ENCODE data around the gene SLC35A1.

Gene SLC35A1

DNA sequence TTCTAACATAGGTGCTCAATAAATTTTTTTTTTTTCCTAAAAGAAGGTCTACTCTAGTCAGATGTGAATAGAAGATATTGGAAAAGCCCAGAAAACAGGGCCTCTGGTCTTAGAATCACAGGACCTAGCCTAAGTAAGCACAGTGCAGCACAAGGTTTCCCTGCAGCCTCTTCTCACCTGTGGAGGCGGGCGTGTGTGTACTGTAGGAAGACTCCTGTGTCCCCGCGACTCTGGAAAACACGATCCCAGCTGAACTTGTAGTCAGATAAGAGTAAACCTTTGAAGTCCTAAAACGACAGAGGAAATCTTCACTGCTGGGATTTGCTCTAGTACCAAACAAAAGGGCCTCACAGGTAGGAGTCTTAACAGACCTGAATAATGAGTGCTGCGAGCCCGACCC lies 45.7 kb downstream of the SLC35A1 start:
- 93 to 94% methylated on average over 8 of the region's 8 CpGs for WGBS, 2 experiments
- H3K36me3 ChIP-seq (ENCODE audit: control insufficient read depth, insufficient read depth, low read length), result peaks cover 23% of the 10 kb centered on the region
- H3K9me3 ChIP-seq (ENCODE audit: control insufficient read depth, low read length), result no peaks in the 10 kb centered on the region

DNA sequence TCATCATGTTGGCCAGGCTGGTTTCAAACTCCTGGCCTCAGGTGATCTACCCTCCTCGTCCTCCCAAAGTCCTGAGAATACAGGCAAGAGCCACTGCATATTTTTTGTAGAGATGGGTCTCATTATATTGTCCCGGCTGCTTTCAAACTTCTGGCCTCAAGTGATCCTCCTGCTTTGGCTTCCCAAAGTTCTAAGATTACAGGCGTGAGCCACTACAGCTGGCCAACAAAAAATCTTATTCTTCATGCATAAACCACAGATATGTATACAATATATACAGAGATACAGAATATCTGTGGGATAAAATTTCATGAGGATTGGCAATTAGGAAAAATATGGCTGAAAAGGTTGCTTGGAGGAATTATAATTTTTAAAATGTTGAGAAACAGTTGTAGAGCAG lies 49.9 kb downstream of the SLC35A1 start:
- no peaks in the 10 kb centered on the region for H3K27me3 ChIP-seq (ENCODE audit: control insufficient read depth, insufficient read depth, low read length, poor library complexity, severe bottlenecking)
- H3K9me3 ChIP-seq (ENCODE audit: control insufficient read depth, low read length), result no peaks in the 10 kb centered on the region
- WGBS, 2 experiments, result 91 to 94% methylated on average over 3 of the region's 3 CpGs
- H3K4me1 ChIP-seq (ENCODE audit: control insufficient read depth, insufficient read depth, low read length), result no peaks in the 10 kb centered on the region
- no peak overlapping the region for H3K4me3 ChIP-seq (ENCODE audit: insufficient read depth, low read depth, low read length)
- no peak overlapping the region for H3K27ac ChIP-seq (ENCODE audit: insufficient read depth, low read depth, low read length, poor library complexity, severe bottlenecking)
- H3K36me3 ChIP-seq (ENCODE audit: control insufficient read depth, insufficient read depth, low read length), result peaks cover 13% of the 10 kb centered on the region

More for the DNA sequence above, 45.7 kb downstream of the SLC35A1 start:
- Histone ChIP-seq H3K27me3 (ENCODE audit: control insufficient read depth, insufficient read depth, low read length, poor library complexity, severe bottlenecking) (no peaks in the 10 kb centered on the region), H3K27ac (ENCODE audit: insufficient read depth, low read depth, low read length, poor library complexity, severe bottlenecking) (no peak overlapping the region), H3K4me1 (ENCODE audit: control insufficient read depth, insufficient read depth, low read length) (no peaks in the 10 kb centered on the region), H3K4me3 (ENCODE audit: insufficient read depth, low read depth, low read length) (no peak overlapping the region)

- Histone ChIP-seq H3K9me3 (ENCODE audit: control insufficient read depth, low read length) (no peaks in the 10 kb centered on the region), H3K4me3 (ENCODE audit: insufficient read depth, low read depth, low read length) (no peak overlapping the region), H3K27me3 (ENCODE audit: control insufficient read depth, insufficient read depth, low read length, poor library complexity, severe bottlenecking) (no peaks in the 10 kb centered on the region), H3K27ac (ENCODE audit: insufficient read depth, low read depth, low read length, poor library complexity, severe bottlenecking) (no peak overlapping the region), H3K36me3 (ENCODE audit: control insufficient read depth, insufficient read depth, low read length) (no peaks in the 10 kb centered on the region), H3K4me1 (ENCODE audit: control insufficient read depth, insufficient read depth, low read length) (no peaks in the 10 kb centered on the region)
- WGBS, 2 experiments, result 91 to 97% methylated on average over 1 of the region's 1 CpG
Measured at GRCh38 chr6:87529221-87529620, 56.4 kb downstream of the SLC35A1 start.

DNA sequence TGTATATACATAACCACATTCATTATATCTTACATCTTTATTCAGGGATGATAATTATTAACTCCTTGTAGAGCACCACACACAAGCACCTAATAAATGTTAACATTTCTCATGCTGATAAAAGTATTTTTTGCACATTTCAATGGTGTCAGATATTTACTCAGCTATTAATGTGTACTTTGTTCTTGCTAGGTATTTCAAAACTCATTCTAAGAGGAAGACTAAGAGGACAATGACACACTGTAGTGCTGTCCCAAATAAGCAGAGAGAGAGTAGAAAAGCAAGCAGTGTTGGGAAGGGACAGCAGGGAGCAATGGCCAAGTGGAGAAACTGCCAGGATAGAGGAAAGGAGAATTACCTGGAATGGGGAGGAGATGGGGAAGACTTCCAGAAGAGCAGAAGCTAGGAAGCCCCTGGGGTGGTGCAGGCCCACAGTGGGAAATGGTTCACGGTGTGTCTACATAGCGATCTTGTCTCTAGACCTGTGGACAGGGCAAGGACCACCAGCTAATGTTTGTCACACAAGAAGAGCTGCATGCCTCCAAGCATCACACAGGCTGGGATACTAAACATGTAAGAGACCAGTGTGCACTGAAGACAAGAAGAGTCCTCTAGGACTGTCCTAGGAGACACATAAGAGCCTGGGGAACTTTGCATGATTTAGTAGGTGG lies 61.7 kb downstream of the SLC35A1 start:
- Histone ChIP-seq H3K9me3 (ENCODE audit: control insufficient read depth, low read length) (no peaks in the 10 kb centered on the region), H3K4me3 (ENCODE audit: insufficient read depth, low read depth, low read length) (no peak overlapping the region), H3K4me1 (ENCODE audit: control insufficient read depth, insufficient read depth, low read length) (no peaks in the 10 kb centered on the region), H3K36me3 (ENCODE audit: control insufficient read depth, insufficient read depth, low read length) (peaks cover 6% of the 10 kb centered on the region), H3K27ac (ENCODE audit: insufficient read depth, low read depth, low read length, poor library complexity, severe bottlenecking) (no peak overlapping the region), H3K27me3 (ENCODE audit: control insufficient read depth, insufficient read depth, low read length, poor library complexity, severe bottlenecking) (no peaks in the 10 kb centered on the region)
- 92 to 95% methylated on average over 2 of the region's 2 CpGs for WGBS, 2 experiments

- H3K27ac ChIP-seq (ENCODE audit: insufficient read depth, low read depth, low read length, poor library complexity, severe bottlenecking), result no peak overlapping the region
- no peaks in the 10 kb centered on the region for H3K27me3 ChIP-seq (ENCODE audit: control insufficient read depth, insufficient read depth, low read length, poor library complexity, severe bottlenecking)
- H3K4me1 ChIP-seq (ENCODE audit: control insufficient read depth, insufficient read depth, low read length), result no peaks in the 10 kb centered on the region
- H3K36me3 ChIP-seq (ENCODE audit: control insufficient read depth, insufficient read depth, low read length), result peaks cover 24% of the 10 kb centered on the region
- no peak overlapping the region for H3K4me3 ChIP-seq (ENCODE audit: insufficient read depth, low read depth, low read length)
- H3K9me3 ChIP-seq (ENCODE audit: control insufficient read depth, low read length), result peaks cover 2% of the 10 kb centered on the region
- 80 to 100% methylated on average over 1 of the region's 1 CpG for whole genome bisulfite sequencing, 2 experiments
Measured at GRCh38 chr6:87538510-87539260, 65.9 kb downstream of the SLC35A1 start.

- H3K36me3 ChIP-seq (ENCODE audit: control insufficient read depth, insufficient read depth, low read length), result peaks cover 26% of the 10 kb centered on the region
- 96 to 99% methylated on average over 5 of the region's 6 CpGs for WGBS, 2 experiments
Measured at GRCh38 chr6:87539554-87539953, 66.8 kb downstream of the SLC35A1 start.

GRCh38 chr6:87540539-87540938 lies 67.8 kb downstream of the SLC35A1 start:
- Histone ChIP-seq H3K27ac (ENCODE audit: insufficient read depth, low read depth, low read length, poor library complexity, severe bottlenecking) (no peak overlapping the region), H3K27me3 (ENCODE audit: control insufficient read depth, insufficient read depth, low read length, poor library complexity, severe bottlenecking) (no peaks in the 10 kb centered on the region), H3K4me3 (ENCODE audit: insufficient read depth, low read depth, low read length) (no peak overlapping the region), H3K36me3 (ENCODE audit: control insufficient read depth, insufficient read depth, low read length) (peaks cover 33% of the 10 kb centered on the region), H3K4me1 (ENCODE audit: control insufficient read depth, insufficient read depth, low read length) (no peaks in the 10 kb centered on the region), H3K9me3 (ENCODE audit: control insufficient read depth, low read length) (peaks cover 2% of the 10 kb centered on the region)
- WGBS, 2 experiments, result 95 to 97% methylated on average over 4 of the region's 4 CpGs

More at GRCh38 chr6:87539554-87539953, 66.8 kb downstream of the SLC35A1 start:
- no peaks in the 10 kb centered on the region for H3K27me3 ChIP-seq (ENCODE audit: control insufficient read depth, insufficient read depth, low read length, poor library complexity, severe bottlenecking)
- no peak overlapping the region for H3K27ac ChIP-seq (ENCODE audit: insufficient read depth, low read depth, low read length, poor library complexity, severe bottlenecking)
- no peak overlapping the region for H3K4me3 ChIP-seq (ENCODE audit: insufficient read depth, low read depth, low read length)
- no peaks in the 10 kb centered on the region for H3K4me1 ChIP-seq (ENCODE audit: control insufficient read depth, insufficient read depth, low read length)
- peaks cover 2% of the 10 kb centered on the region for H3K9me3 ChIP-seq (ENCODE audit: control insufficient read depth, low read length)

GRCh38 chr6:87541041-87541440 lies 68.3 kb downstream of the SLC35A1 start:
- WGBS, 2 experiments, result no CpG with 5 or more reads among the region's 1 CpG
- H3K36me3 ChIP-seq (ENCODE audit: control insufficient read depth, insufficient read depth, low read length), result peaks cover 33% of the 10 kb centered on the region
- no peaks in the 10 kb centered on the region for H3K4me1 ChIP-seq (ENCODE audit: control insufficient read depth, insufficient read depth, low read length)
- no peak overlapping the region for H3K4me3 ChIP-seq (ENCODE audit: insufficient read depth, low read depth, low read length)
- peaks cover 2% of the 10 kb centered on the region for H3K9me3 ChIP-seq (ENCODE audit: control insufficient read depth, low read length)
- H3K27me3 ChIP-seq (ENCODE audit: control insufficient read depth, insufficient read depth, low read length, poor library complexity, severe bottlenecking), result no peaks in the 10 kb centered on the region
- H3K27ac ChIP-seq (ENCODE audit: insufficient read depth, low read depth, low read length, poor library complexity, severe bottlenecking), result no peak overlapping the region

DNA sequence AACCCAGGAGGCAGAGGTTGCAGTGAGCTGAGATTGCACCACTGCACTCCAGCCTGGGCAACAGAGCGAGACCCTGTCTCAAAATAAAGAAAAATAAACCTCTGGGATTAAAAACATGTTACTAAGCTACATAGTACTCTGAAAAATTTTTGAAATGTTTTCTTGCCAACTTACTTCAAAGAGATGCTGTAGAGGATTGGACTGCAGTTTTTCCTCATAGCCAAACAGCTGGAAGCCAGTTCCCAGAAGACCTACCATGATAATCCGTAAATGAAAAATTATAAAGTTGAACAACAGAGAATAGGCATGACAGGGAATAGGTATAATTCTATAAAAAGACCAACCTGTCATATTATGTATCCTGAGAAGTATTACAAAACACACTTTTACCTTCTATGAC lies 69.0 kb downstream of the SLC35A1 start:
- Histone ChIP-seq H3K9me3 (ENCODE audit: control insufficient read depth, low read length) (peaks cover 2% of the 10 kb centered on the region), H3K36me3 (ENCODE audit: control insufficient read depth, insufficient read depth, low read length) (peaks cover 33% of the 10 kb centered on the region), H3K4me3 (ENCODE audit: insufficient read depth, low read depth, low read length) (no peak overlapping the region), H3K4me1 (ENCODE audit: control insufficient read depth, insufficient read depth, low read length) (no peaks in the 10 kb centered on the region), H3K27me3 (ENCODE audit: control insufficient read depth, insufficient read depth, low read length, poor library complexity, severe bottlenecking) (no peaks in the 10 kb centered on the region), H3K27ac (ENCODE audit: insufficient read depth, low read depth, low read length, poor library complexity, severe bottlenecking) (no peak overlapping the region)
- 86 to 93% methylated on average over 1 to 2 of the region's 2 CpGs for WGBS, 2 experiments

DNA sequence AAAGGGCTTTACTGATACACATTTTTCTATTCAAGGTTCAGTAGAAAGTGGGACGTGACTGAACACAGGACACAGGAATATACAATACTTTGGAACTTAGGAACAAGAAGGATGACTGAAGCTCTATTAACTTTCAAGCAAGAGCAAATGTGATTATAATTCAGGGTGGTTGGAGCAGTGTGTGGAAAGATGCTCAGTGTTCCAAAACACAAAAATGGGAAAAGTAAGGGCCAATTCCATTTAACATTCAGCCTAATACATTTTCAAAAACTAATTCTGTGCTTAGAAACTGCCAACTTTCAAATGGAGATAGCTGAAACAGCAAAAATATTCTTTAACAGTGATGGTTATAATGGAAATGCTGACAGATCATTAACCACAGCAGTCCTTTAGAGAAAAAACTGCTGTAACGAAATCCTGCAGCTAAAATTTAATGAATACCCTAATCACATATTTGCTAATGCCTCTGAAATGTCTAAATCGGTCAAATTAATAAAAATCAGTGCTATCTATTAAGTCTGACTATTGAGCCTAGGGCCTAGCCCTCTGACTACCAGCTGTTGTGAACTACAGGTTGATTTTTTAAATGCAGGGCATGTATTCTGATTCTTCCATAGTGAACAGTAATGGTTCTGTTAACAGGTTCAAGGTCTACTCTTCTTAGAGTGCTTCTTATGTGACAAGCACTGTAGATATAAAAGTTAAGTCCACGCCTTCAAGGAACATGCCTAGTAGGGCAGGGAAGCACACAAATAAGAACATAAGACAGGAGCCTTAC lies 71.1 kb downstream of the SLC35A1 start:
- Histone ChIP-seq H3K27ac (ENCODE audit: insufficient read depth, low read depth, low read length, poor library complexity, severe bottlenecking) (no peak overlapping the region), H3K4me1 (ENCODE audit: control insufficient read depth, insufficient read depth, low read length) (no peaks in the 10 kb centered on the region), H3K9me3 (ENCODE audit: control insufficient read depth, low read length) (peaks cover 2% of the 10 kb centered on the region), H3K36me3 (ENCODE audit: control insufficient read depth, insufficient read depth, low read length) (peaks cover 33% of the 10 kb centered on the region), H3K4me3 (ENCODE audit: insufficient read depth, low read depth, low read length) (no peak overlapping the region), H3K27me3 (ENCODE audit: control insufficient read depth, insufficient read depth, low read length, poor library complexity, severe bottlenecking) (no peaks in the 10 kb centered on the region)
- 95 to 97% methylated on average over 3 to 4 of the region's 4 CpGs for whole genome bisulfite sequencing, 2 experiments

Measured in ectodermal cell (in vitro differentiated cells).